Cerebellar cortex (tissue), 1 donor: ENCODE results near the gene MEGF11.

ENCODE experiments used
- DNase-seq: peaks from one replicate; pipeline ENCODE4 v3.0.0-alpha.2; 2015; ENCODE audit warnings: low spot score

MEGF11 gene

GRCh38 chr15:65856821-65857455 lies 396.6 kb downstream of the MEGF11 start:
- peak; percentile 36 for DNase-seq

GRCh38 chr15:65851981-65852380 lies 401.6 kb downstream of the MEGF11 start:
- DNase-seq, result no peak

DNA sequence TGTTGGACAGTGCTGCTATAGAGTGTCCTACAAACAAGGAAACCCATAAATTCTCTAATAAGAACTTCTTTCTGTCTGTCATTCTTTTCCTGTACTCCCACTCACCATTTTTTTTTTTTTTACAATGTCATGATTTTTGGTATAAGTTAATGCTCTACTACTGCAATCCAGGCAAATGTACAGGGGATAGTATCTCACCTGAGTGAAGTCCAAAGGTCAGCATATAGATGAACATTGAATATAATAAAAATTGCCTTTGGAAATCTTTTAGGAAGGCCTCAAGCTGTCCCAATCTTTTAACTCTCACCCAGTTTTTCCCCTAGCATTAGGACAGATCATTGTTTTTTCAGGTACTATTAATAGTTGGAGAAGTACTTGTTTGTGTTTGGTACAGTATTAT lies 405.6 kb downstream of the MEGF11 start:
- DNase-seq, result no peak

GRCh38 chr15:65845826-65846519 lies 407.6 kb downstream of the MEGF11 start:
- DNase-seq, result no peak
